KMS-11 (cell line): ENCODE data around the gene PROC.

Source experiments
- H2AFZ ChIP-seq: fragments of 200-600 bp; sonication (generic); 2 replicates; pipeline ENCODE4 v1.6.1; 2016; ENCODE audit warnings: antibody characterized with exemption, mixed run types, low read depth
- H3K27ac ChIP-seq: fragments of 200-600 bp; sonication (generic); 2 replicates; pipeline ENCODE4 v1.6.1; 2016; ENCODE audit warnings: mild to moderate bottlenecking, mixed run types
- H3K27me3 ChIP-seq: fragments of 200-600 bp; sonication (generic); 2 replicates; pipeline ENCODE4 v1.6.1; 2017; ENCODE audit warnings: mild to moderate bottlenecking, low read depth, mixed run types, moderate library complexity; ENCODE audit not compliant: insufficient read depth
- H3K36me3 ChIP-seq: fragments of 200-600 bp; sonication (generic); 2 replicates; pipeline ENCODE4 v1.6.1; 2017; ENCODE audit warnings: mild to moderate bottlenecking, mixed run types; ENCODE audit not compliant: insufficient read depth
- H3K4me1 ChIP-seq: fragments of 200-600 bp; sonication (generic); 2 replicates; pipeline ENCODE4 v1.6.1; 2016; ENCODE audit warnings: mild to moderate bottlenecking, low read depth, mixed run types; ENCODE audit not compliant: poor library complexity, severe bottlenecking
- H3K4me2 ChIP-seq: fragments of 200-600 bp; sonication (generic); 2 replicates; pipeline ENCODE4 v1.7.0; 2016; ENCODE audit warnings: mild to moderate bottlenecking, mixed run types
- H3K4me3 ChIP-seq: fragments of 200-600 bp; sonication (generic); IDR thresholded peaks from 2 replicates; pipeline ENCODE4 v1.6.1; 2017; ENCODE audit warnings: low read depth, low read length, mixed read lengths; ENCODE audit not compliant: insufficient read depth
- H3K79me2 ChIP-seq: fragments of 200-600 bp; sonication (generic); 2 replicates; pipeline ENCODE4 v1.6.1; 2016; ENCODE audit warnings: low read depth, mixed run types; ENCODE audit not compliant: insufficient read depth
- H3K9ac ChIP-seq: fragments of 200-600 bp; sonication (generic); 2 replicates; pipeline ENCODE4 v1.6.1; 2016; ENCODE audit warnings: mild to moderate bottlenecking, mixed run types
- H4K20me1 ChIP-seq: fragments of 200-600 bp; sonication (generic); 2 replicates; pipeline ENCODE4 v1.6.1; 2016; ENCODE audit warnings: mild to moderate bottlenecking, mixed run types; ENCODE audit not compliant: insufficient read depth
- TF ChIP-seq, protein P1 (sequence below): fragments of 200-600 bp; sonication (generic); conservative IDR thresholded peaks from 2 replicates; pipeline ENCODE4 v1.6.1; 2017; ENCODE audit warnings: low read depth, mild to moderate bottlenecking, antibody characterized with exemption, low read length, moderate library complexity, mixed read lengths

Gene PROC

DNA sequence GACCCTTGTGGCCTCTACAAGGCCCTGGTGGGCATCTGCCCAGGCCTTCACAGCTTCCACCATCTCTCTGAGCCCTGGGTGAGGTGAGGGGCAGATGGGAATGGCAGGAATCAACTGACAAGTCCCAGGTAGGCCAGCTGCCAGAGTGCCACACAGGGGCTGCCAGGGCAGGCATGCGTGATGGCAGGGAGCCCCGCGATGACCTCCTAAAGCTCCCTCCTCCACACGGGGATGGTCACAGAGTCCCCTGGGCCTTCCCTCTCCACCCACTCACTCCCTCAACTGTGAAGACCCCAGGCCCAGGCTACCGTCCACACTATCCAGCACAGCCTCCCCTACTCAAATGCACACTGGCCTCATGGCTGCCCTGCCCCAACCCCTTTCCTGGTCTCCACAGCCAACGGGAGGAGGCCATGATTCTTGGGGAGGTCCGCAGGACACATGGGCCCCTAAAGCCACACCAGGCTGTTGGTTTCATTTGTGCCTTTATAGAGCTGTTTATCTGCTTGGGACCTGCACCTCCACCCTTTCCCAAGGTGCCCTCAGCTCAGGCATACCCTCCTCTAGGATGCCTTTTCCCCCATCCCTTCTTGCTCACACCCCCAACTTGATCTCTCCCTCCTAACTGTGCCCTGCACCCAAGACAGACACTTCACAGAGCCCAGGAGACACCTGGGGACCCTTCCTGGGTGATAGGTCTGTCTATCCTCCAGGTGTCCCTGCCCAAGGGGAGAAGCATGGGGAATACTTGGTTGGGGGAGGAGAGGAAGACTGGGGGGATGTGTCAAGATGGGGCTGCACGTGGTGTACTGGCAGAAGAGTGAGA is 2.0 kb downstream of the PROC start:
- no peaks in the 10 kb centered on the region for H3K36me3 ChIP-seq
- no peak overlapping the region for H2AFZ ChIP-seq
- H3K27me3 ChIP-seq = no peaks in the 10 kb centered on the region
- peaks cover 6% of the 10 kb centered on the region for H3K4me1 ChIP-seq
- no peak overlapping the region for H3K4me3 ChIP-seq
- H4K20me1 ChIP-seq = no peaks in the 10 kb centered on the region
- H3K9ac ChIP-seq = no peak overlapping the region
- H3K27ac ChIP-seq = no peak overlapping the region
- H3K4me2 ChIP-seq = no peak overlapping the region
- no peaks in the 10 kb centered on the region for H3K79me2 ChIP-seq
- TF ChIP-seq, protein P1, sequence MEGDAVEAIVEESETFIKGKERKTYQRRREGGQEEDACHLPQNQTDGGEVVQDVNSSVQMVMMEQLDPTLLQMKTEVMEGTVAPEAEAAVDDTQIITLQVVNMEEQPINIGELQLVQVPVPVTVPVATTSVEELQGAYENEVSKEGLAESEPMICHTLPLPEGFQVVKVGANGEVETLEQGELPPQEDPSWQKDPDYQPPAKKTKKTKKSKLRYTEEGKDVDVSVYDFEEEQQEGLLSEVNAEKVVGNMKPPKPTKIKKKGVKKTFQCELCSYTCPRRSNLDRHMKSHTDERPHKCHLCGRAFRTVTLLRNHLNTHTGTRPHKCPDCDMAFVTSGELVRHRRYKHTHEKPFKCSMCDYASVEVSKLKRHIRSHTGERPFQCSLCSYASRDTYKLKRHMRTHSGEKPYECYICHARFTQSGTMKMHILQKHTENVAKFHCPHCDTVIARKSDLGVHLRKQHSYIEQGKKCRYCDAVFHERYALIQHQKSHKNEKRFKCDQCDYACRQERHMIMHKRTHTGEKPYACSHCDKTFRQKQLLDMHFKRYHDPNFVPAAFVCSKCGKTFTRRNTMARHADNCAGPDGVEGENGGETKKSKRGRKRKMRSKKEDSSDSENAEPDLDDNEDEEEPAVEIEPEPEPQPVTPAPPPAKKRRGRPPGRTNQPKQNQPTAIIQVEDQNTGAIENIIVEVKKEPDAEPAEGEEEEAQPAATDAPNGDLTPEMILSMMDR = no peak

DNA sequence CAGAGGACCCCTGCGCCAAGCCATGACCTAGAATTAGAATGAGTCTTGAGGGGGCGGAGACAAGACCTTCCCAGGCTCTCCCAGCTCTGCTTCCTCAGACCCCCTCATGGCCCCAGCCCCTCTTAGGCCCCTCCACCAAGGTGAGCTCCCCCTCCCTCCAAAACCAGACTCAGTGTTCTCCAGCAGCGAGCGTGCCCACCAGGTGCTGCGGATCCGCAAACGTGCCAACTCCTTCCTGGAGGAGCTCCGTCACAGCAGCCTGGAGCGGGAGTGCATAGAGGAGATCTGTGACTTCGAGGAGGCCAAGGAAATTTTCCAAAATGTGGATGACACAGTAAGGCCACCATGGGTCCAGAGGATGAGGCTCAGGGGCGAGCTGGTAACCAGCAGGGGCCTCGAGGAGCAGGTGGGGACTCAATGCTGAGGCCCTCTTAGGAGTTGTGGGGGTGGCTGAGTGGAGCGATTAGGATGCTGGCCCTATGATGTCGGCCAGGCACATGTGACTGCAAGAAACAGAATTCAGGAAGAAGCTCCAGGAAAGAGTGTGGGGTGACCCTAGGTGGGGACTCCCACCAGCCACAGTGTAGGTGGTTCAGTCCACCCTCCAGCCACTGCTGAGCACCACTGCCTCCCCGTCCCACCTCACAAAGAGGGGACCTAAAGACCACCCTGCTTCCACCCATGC is 3.0 kb downstream of the PROC start:
- Histone ChIP-seq H3K4me2 (no peak overlapping the region), H3K27ac (no peak overlapping the region), H3K36me3 (no peaks in the 10 kb centered on the region), H3K79me2 (no peaks in the 10 kb centered on the region), H2AFZ (no peak overlapping the region), H3K27me3 (no peaks in the 10 kb centered on the region), H3K4me3 (no peak overlapping the region), H3K4me1 (no peaks in the 10 kb centered on the region), H4K20me1 (no peaks in the 10 kb centered on the region), H3K9ac (no peak overlapping the region)
- TF ChIP-seq, protein P1 = no peak

DNA sequence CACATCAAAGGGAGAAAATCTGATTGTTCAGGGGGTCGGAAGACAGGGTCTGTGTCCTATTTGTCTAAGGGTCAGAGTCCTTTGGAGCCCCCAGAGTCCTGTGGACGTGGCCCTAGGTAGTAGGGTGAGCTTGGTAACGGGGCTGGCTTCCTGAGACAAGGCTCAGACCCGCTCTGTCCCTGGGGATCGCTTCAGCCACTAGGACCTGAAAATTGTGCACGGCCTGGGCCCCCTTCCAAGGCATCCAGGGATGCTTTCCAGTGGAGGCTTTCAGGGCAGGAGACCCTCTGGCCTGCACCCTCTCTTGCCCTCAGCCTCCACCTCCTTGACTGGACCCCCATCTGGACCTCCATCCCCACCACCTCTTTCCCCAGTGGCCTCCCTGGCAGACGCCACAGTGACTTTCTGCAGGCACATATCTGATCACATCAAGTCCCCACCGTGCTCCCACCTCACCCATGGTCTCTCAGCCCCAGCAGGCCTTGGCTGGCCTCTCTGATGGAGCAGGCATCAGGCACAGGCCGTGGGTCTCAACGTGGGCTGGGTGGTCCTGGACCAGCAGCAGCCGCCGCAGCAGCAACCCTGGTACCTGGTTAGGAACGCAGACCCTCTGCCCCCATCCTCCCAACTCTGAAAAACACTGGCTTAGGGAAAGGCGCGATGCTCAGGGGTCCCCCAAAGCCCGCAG is 3.8 kb downstream of the PROC start:
- H2AFZ ChIP-seq = no peak overlapping the region
- H3K36me3 ChIP-seq = no peaks in the 10 kb centered on the region
- no peak overlapping the region for H3K9ac ChIP-seq
- no peaks in the 10 kb centered on the region for H3K27me3 ChIP-seq
- H3K4me3 ChIP-seq = no peak overlapping the region
- no peak overlapping the region for H3K4me2 ChIP-seq
- H3K79me2 ChIP-seq = no peaks in the 10 kb centered on the region
- TF ChIP-seq, protein P1 = no peak
- H3K4me1 ChIP-seq = no peaks in the 10 kb centered on the region
- H3K27ac ChIP-seq = no peak overlapping the region
- H4K20me1 ChIP-seq = no peaks in the 10 kb centered on the region

- Histone ChIP-seq H3K4me2 (no peak overlapping the region), H3K27me3 (no peaks in the 10 kb centered on the region), H4K20me1 (no peaks in the 10 kb centered on the region), H3K4me3 (no peak overlapping the region), H3K27ac (no peak overlapping the region), H3K36me3 (no peaks in the 10 kb centered on the region), H2AFZ (no peak overlapping the region), H3K4me1 (no peaks in the 10 kb centered on the region), H3K9ac (no peak overlapping the region), H3K79me2 (no peaks in the 10 kb centered on the region)
- TF ChIP-seq, protein P1 = no peak
Measured at GRCh38 chr2:127422559-127423477, 4.6 kb downstream of the PROC start.
